Measurements from ENCODE around the gene CA10. TPM values are rescaled to one million over a fixed set of nuclear protein-coding genes. Genes with fewer than 3 reads are reported as not detected.

CA10 gene
- total and polyA plus RNA-seq, 2 donors (not counting 1 experiment from before 2014, with no cell fraction given) = not detected

DNA sequence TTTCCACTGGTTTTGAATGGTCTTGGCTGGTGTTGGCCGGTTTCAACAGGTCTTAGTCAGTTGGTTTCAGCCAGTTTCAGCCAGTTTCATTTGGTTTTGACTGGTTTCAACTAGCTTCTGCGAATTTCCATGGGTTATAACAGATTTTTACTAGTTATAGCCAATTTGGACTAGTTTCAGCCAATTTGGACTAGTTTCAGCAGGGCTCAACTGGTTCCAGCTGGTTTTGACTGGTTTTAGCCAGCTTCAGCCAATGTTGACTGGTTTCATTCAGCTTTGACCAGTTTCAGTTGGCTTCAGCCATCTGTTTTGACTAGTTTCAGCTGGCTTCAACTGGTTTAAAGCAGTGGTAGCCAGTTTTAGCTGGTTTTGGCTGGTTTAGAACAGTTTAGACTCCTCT lies 465.6 kb downstream of the CA10 start:
- ChIA-PET POLR2A (no interaction called here), CTCF (no interaction called here)
- no peaks in the 10 kb centered on the region for H3K27me3 ChIP-seq (replicated peaks in 1 of 4; ENCODE audit: control extremely low read depth in 1 of 4, control insufficient read depth in 3 of 4, insufficient read depth in 4 of 4, low read length in 3 of 4)
- H3K4me2 ChIP-seq (replicated peaks; ENCODE audit: low read depth, low read length, poor library complexity, severe bottlenecking) = no peak overlapping the region
- H3K27ac ChIP-seq (ENCODE audit: low read length in 2 of 2) = no peak overlapping the region
- 60% methylated on average over 2 of the region's 2 CpGs for WGBS (ENCODE audit: insufficient coverage)
- no peaks in the 10 kb centered on the region for H3K79me2 ChIP-seq (ENCODE audit: control insufficient read depth, insufficient read depth, low read length)
- H3K4me3 ChIP-seq (ENCODE audit: control extremely low read depth in 1 of 5, extremely low read depth in 1 of 5, insufficient read depth in 1 of 5, low read depth in 2 of 5, low read length in 4 of 5) = no peak overlapping the region
- no peak overlapping the region for H2AFZ ChIP-seq (ENCODE audit: insufficient read depth, low read depth, low read length, poor library complexity, severe bottlenecking)
- TF ChIP-seq, protein P1, sequence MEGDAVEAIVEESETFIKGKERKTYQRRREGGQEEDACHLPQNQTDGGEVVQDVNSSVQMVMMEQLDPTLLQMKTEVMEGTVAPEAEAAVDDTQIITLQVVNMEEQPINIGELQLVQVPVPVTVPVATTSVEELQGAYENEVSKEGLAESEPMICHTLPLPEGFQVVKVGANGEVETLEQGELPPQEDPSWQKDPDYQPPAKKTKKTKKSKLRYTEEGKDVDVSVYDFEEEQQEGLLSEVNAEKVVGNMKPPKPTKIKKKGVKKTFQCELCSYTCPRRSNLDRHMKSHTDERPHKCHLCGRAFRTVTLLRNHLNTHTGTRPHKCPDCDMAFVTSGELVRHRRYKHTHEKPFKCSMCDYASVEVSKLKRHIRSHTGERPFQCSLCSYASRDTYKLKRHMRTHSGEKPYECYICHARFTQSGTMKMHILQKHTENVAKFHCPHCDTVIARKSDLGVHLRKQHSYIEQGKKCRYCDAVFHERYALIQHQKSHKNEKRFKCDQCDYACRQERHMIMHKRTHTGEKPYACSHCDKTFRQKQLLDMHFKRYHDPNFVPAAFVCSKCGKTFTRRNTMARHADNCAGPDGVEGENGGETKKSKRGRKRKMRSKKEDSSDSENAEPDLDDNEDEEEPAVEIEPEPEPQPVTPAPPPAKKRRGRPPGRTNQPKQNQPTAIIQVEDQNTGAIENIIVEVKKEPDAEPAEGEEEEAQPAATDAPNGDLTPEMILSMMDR (IDR thresholded peaks at IDR 0.05) = no peak
- TF ChIP-seq EZH2 (IDR thresholded peaks at IDR 0.05; ENCODE audit: borderline replicate concordance, insufficient read depth, low read depth, low read length, poor library complexity, severe bottlenecking) = no peak
- H3K4me1 ChIP-seq (ENCODE audit: control insufficient read depth in 2 of 2, insufficient read depth in 2 of 2, low read length in 2 of 2) = no peaks in the 10 kb centered on the region
- ATAC-seq (ENCODE audit: low read depth) (no peak), DNase-seq (no peak)
- peaks cover 0 to 5% (median 0%) of the 10 kb centered on the region in 3 donors for H3K9me3 ChIP-seq (ENCODE audit: control extremely low read depth in 1 of 3, control insufficient read depth in 2 of 3, insufficient read depth in 1 of 3, low read length in 2 of 3)
- no peak overlapping the region for H3K27ac Mint-ChIP-seq
- no peaks in the 10 kb centered on the region for H3K4me1 Mint-ChIP-seq
- H3K9me3 Mint-ChIP-seq (ENCODE audit: insufficient read depth) = peaks cover 12% of the 10 kb centered on the region
- no peak overlapping the region for H3K9ac ChIP-seq (ENCODE audit: low read length)
- H3K4me3 Mint-ChIP-seq = no peak overlapping the region
- intact Hi-C loops (cut with micrococcal nuclease) = no loop called here
- no peaks in the 10 kb centered on the region for H3K27me3 Mint-ChIP-seq
- H3K36me3 ChIP-seq (replicated peaks in 1 of 2; ENCODE audit: control extremely low read depth in 1 of 2, control insufficient read depth in 1 of 2, extremely low read depth in 1 of 2, insufficient read depth in 2 of 2, low read length in 1 of 2) = no peaks in the 10 kb centered on the region
- no peaks in the 10 kb centered on the region for H4K20me1 ChIP-seq (ENCODE audit: control insufficient read depth, insufficient read depth, low read length, poor library complexity, severe bottlenecking)

DNA sequence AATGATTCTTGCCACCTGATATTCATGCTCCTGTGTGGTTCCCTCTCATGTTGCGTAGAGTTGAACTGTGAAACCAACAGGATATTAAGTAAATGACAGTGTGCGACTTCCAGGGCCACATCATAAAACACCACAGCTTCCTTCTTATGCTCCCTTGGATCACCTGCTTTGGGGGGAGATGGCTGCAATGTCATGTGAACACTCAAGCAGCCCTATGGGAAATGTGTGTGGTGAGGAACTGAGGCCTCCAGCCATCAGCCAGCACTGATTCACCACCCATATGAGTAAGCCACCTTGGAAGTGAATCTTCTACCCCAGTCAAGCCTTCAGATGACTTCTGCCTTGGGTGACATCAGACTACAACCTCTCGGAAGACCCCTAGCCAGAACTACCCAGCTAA lies 470.6 kb downstream of the CA10 start:
- Histone ChIP-seq H3K27me3 (replicated peaks in 1 of 4; ENCODE audit: control extremely low read depth in 1 of 4, control insufficient read depth in 3 of 4, insufficient read depth in 4 of 4, low read length in 3 of 4) (no peaks in the 10 kb centered on the region), H3K9ac (ENCODE audit: low read length) (no peak overlapping the region), H3K79me2 (ENCODE audit: control insufficient read depth, insufficient read depth, low read length) (no peaks in the 10 kb centered on the region), H2AFZ (ENCODE audit: insufficient read depth, low read depth, low read length, poor library complexity, severe bottlenecking) (no peak overlapping the region), H3K4me3 (ENCODE audit: control extremely low read depth in 1 of 5, extremely low read depth in 1 of 5, insufficient read depth in 1 of 5, low read depth in 2 of 5, low read length in 4 of 5) (no peak overlapping the region), H4K20me1 (ENCODE audit: control insufficient read depth, insufficient read depth, low read length, poor library complexity, severe bottlenecking) (no peaks in the 10 kb centered on the region), H3K4me2 (replicated peaks; ENCODE audit: low read depth, low read length, poor library complexity, severe bottlenecking) (no peak overlapping the region), H3K4me1 (ENCODE audit: control insufficient read depth in 2 of 2, insufficient read depth in 2 of 2, low read length in 2 of 2) (no peaks in the 10 kb centered on the region), H3K9me3 (ENCODE audit: control extremely low read depth in 1 of 3, control insufficient read depth in 2 of 3, insufficient read depth in 1 of 3, low read length in 2 of 3) (peaks cover 0 to 3% (median 0%) of the 10 kb centered on the region in 3 donors), H3K27ac (ENCODE audit: low read length in 2 of 2) (no peak overlapping the region), H3K36me3 (replicated peaks in 1 of 2; ENCODE audit: control extremely low read depth in 1 of 2, control insufficient read depth in 1 of 2, extremely low read depth in 1 of 2, insufficient read depth in 2 of 2, low read length in 1 of 2) (no peaks in the 10 kb centered on the region)
- ATAC-seq (ENCODE audit: low read depth) = no peak
- ChIA-PET CTCF (no interaction called here), POLR2A (no interaction called here)
- no CpG with 5 or more reads among the region's 3 CpGs for WGBS (ENCODE audit: insufficient coverage)
- Mint-ChIP-seq H3K27me3 (no peaks in the 10 kb centered on the region), H3K4me3 (no peak overlapping the region), H3K27ac (no peak overlapping the region), H3K9me3 (ENCODE audit: insufficient read depth) (peaks cover 3% of the 10 kb centered on the region), H3K4me1 (no peaks in the 10 kb centered on the region)
- no peak for DNase-seq
- TF ChIP-seq, protein P1 (IDR thresholded peaks at IDR 0.05) = no peak
- TF ChIP-seq EZH2 (IDR thresholded peaks at IDR 0.05; ENCODE audit: borderline replicate concordance, insufficient read depth, low read depth, low read length, poor library complexity, severe bottlenecking) = no peak
- intact Hi-C loops (cut with micrococcal nuclease) = no loop called here
